ENCODE measurements around the gene TTI1. TPM values are rescaled to one million over a fixed set of nuclear protein-coding genes. Genes with fewer than 3 reads are reported as not detected.

TTI1 gene
- total RNA-seq, 2 experiments from 2014 or later, result 21.7 to 23.1 TPM

- no peaks in the 10 kb centered on the region for H3K4me1 Mint-ChIP-seq
- no peaks in the 10 kb centered on the region for H3K9me3 Mint-ChIP-seq
- no peak for DNase-seq
- CTCF ChIA-PET, result no interaction called here
- no peaks in the 10 kb centered on the region for H3K27me3 Mint-ChIP-seq
- H3K4me3 Mint-ChIP-seq, result no peak overlapping the region
- peaks cover 50% of the 10 kb centered on the region for H3K36me3 Mint-ChIP-seq (ENCODE audit: low read depth)
- no peak overlapping the region for H3K27ac Mint-ChIP-seq
- POLR2A ChIA-PET, result no interaction called here
These were observed 32.6 kb upstream of the TTI1 start for GRCh38 chr20:38065764-38066375.

- H3K27me3 Mint-ChIP-seq, result no peaks in the 10 kb centered on the region
- ChIA-PET CTCF (interaction anchor here (1.0 kb wide), 1 partner anchor 158 kb away, joined by 3 read pairs; no protein-coding TSS in a partner anchor), POLR2A (no interaction called here)
- no peak overlapping the region for H3K4me3 Mint-ChIP-seq
- H3K4me1 Mint-ChIP-seq, result peaks cover 7% of the 10 kb centered on the region
- H3K9me3 Mint-ChIP-seq, result no peaks in the 10 kb centered on the region
- no peak overlapping the region for H3K27ac Mint-ChIP-seq
- DNase-seq, result no peak
- peaks cover 55% of the 10 kb centered on the region for H3K36me3 Mint-ChIP-seq (ENCODE audit: low read depth)
These were observed 30.8 kb upstream of the TTI1 start for GRCh38 chr20:38063911-38064530.

GRCh38 chr20:38062890-38063289 lies 29.6 kb upstream of the TTI1 start:
- H3K27ac Mint-ChIP-seq, result no peak overlapping the region
- H3K4me3 Mint-ChIP-seq, result no peak overlapping the region
- CTCF ChIA-PET, result interaction anchor here (0.6 to 2.7 kb wide), 2 partner anchors 157 to 159 kb away, joined by 5 to 11 read pairs; no protein-coding TSS in a partner anchor
- peaks cover 52% of the 10 kb centered on the region for H3K36me3 Mint-ChIP-seq (ENCODE audit: low read depth)
- POLR2A ChIA-PET, result no interaction called here
- H3K9me3 Mint-ChIP-seq, result no peaks in the 10 kb centered on the region
- no peaks in the 10 kb centered on the region for H3K27me3 Mint-ChIP-seq
- H3K4me1 Mint-ChIP-seq, result peaks cover 7% of the 10 kb centered on the region
- DNase-seq, result no peak

GRCh38 chr20:38061109-38061508 lies 27.9 kb upstream of the TTI1 start:
- peaks cover 17% of the 10 kb centered on the region for H3K4me1 Mint-ChIP-seq
- ChIA-PET POLR2A (interaction anchor here (1.4 kb wide), 1 partner anchor 28 kb away, joined by 4 read pairs; the partner anchor contains the start of genes RPRD1B and TTI1), CTCF (interaction anchor here (1.0 to 2.7 kb wide), 2 partner anchors 12 to 160 kb away, joined by 5 to 11 read pairs; no protein-coding TSS in a partner anchor)
- H3K27me3 Mint-ChIP-seq, result no peaks in the 10 kb centered on the region
- H3K27ac Mint-ChIP-seq, result no peak overlapping the region
- H3K36me3 Mint-ChIP-seq (ENCODE audit: low read depth), result peaks cover 45% of the 10 kb centered on the region
- no peak overlapping the region for H3K4me3 Mint-ChIP-seq
- no peak for DNase-seq
- no peaks in the 10 kb centered on the region for H3K9me3 Mint-ChIP-seq

- ChIA-PET POLR2A (interaction anchor here (1.4 kb wide), 1 partner anchor 27 kb away, joined by 4 read pairs; the partner anchor contains the start of genes RPRD1B and TTI1), CTCF (interaction anchor here (1.0 to 2.7 kb wide), 2 partner anchors 13 to 161 kb away, joined by 5 to 11 read pairs; no protein-coding TSS in a partner anchor)
- Mint-ChIP-seq H3K9me3 (no peaks in the 10 kb centered on the region), H3K36me3 (ENCODE audit: low read depth) (peaks cover 43% of the 10 kb centered on the region), H3K4me1 (peaks cover 19% of the 10 kb centered on the region), H3K4me3 (no peak overlapping the region), H3K27me3 (no peaks in the 10 kb centered on the region), H3K27ac (no peak overlapping the region)
- no peak for DNase-seq
These were observed 27.3 kb upstream of the TTI1 start for GRCh38 chr20:38060536-38060935.

- no peaks in the 10 kb centered on the region for H3K27me3 Mint-ChIP-seq
- CTCF ChIA-PET, result interaction anchor here (0.7 to 5.3 kb wide), 2 partner anchors 14 to 162 kb away, joined by 3 to 64 read pairs; no protein-coding TSS in a partner anchor
- no peak overlapping the region for H3K4me3 Mint-ChIP-seq
These were observed 26.6 kb upstream of the TTI1 start for GRCh38 chr20:38059832-38060231.

GRCh38 chr20:38057351-38057972 lies 24.2 kb upstream of the TTI1 start:
- Mint-ChIP-seq H3K9me3 (no peaks in the 10 kb centered on the region), H3K4me1 (peaks cover 26% of the 10 kb centered on the region), H3K36me3 (ENCODE audit: low read depth) (peaks cover 46% of the 10 kb centered on the region), H3K4me3 (no peak overlapping the region), H3K27ac (peak overlapping the region; percentile 32), H3K27me3 (no peaks in the 10 kb centered on the region)
- CTCF ChIA-PET, result interaction anchor here (0.6 to 5.3 kb wide), 30 partner anchors 9 to 492 kb away, joined by 3 to 64 read pairs (median 4); partner anchors contain the start of genes RPRD1B and TTI1
- POLR2A ChIA-PET, result interaction anchor here (0.9 to 1.3 kb wide), 2 partner anchors 24 to 364 kb away, joined by 3 to 4 read pairs; partner anchors contain the start of genes CTNNBL1 and RPRD1B
- DNase-seq, result peak; percentile 77

More at GRCh38 chr20:38059832-38060231, 26.6 kb upstream of the TTI1 start:
- no peaks in the 10 kb centered on the region for H3K9me3 Mint-ChIP-seq
- H3K27ac Mint-ChIP-seq, result no peak overlapping the region
- DNase-seq, result no peak
- H3K36me3 Mint-ChIP-seq (ENCODE audit: low read depth), result peaks cover 47% of the 10 kb centered on the region
- peaks cover 22% of the 10 kb centered on the region for H3K4me1 Mint-ChIP-seq
- POLR2A ChIA-PET, result no interaction called here

GRCh38 chr20:38055848-38056247 lies 22.6 kb upstream of the TTI1 start:
- peaks cover 55% of the 10 kb centered on the region for H3K36me3 Mint-ChIP-seq (ENCODE audit: low read depth)
- ChIA-PET POLR2A (no interaction called here), CTCF (interaction anchor here (1.2 to 5.3 kb wide), 2 partner anchors 15 to 166 kb away, joined by 4 to 64 read pairs; no protein-coding TSS in a partner anchor)
- no peak for DNase-seq
- no peak overlapping the region for H3K4me3 Mint-ChIP-seq
- peaks cover 26% of the 10 kb centered on the region for H3K4me1 Mint-ChIP-seq
- no peaks in the 10 kb centered on the region for H3K27me3 Mint-ChIP-seq
- H3K27ac Mint-ChIP-seq, result no peak overlapping the region
- H3K9me3 Mint-ChIP-seq, result no peaks in the 10 kb centered on the region

- peaks cover 54% of the 10 kb centered on the region for H3K36me3 Mint-ChIP-seq (ENCODE audit: low read depth)
- no peak overlapping the region for H3K4me3 Mint-ChIP-seq
- no peaks in the 10 kb centered on the region for H3K27me3 Mint-ChIP-seq
- DNase-seq, result no peak
- no peak overlapping the region for H3K27ac Mint-ChIP-seq
- ChIA-PET POLR2A (no interaction called here), CTCF (interaction anchor here (5.3 kb wide), 1 partner anchor 167 kb away, joined by 64 read pairs; no protein-coding TSS in a partner anchor)
- peaks cover 26% of the 10 kb centered on the region for H3K4me1 Mint-ChIP-seq
- H3K9me3 Mint-ChIP-seq, result no peaks in the 10 kb centered on the region
These were observed 22.0 kb upstream of the TTI1 start for GRCh38 chr20:38055294-38055693.

GRCh38 chr20:38054647-38055046 lies 21.4 kb upstream of the TTI1 start:
- ChIA-PET POLR2A (no interaction called here), CTCF (interaction anchor here (5.3 kb wide), 1 partner anchor 167 kb away, joined by 64 read pairs; no protein-coding TSS in a partner anchor)
- Mint-ChIP-seq H3K4me3 (no peak overlapping the region), H3K9me3 (no peaks in the 10 kb centered on the region), H3K27me3 (no peaks in the 10 kb centered on the region), H3K27ac (no peak overlapping the region), H3K36me3 (ENCODE audit: low read depth) (peaks cover 54% of the 10 kb centered on the region), H3K4me1 (peaks cover 30% of the 10 kb centered on the region)
- no peak for DNase-seq

- POLR2A ChIA-PET, result interaction anchor here (0.7 to 2.2 kb wide), 2 partner anchors 19 to 136 kb away, joined by 3 to 11 read pairs; partner anchors contain the start of gene RPRD1B
- H3K36me3 Mint-ChIP-seq (ENCODE audit: low read depth), result peaks cover 54% of the 10 kb centered on the region
These were observed 19.6 kb upstream of the TTI1 start for GRCh38 chr20:38052870-38053269.

GRCh38 chr20:38050686-38051085 lies 17.4 kb upstream of the TTI1 start:
- Mint-ChIP-seq H3K27ac (no peak overlapping the region), H3K4me3 (no peak overlapping the region), H3K4me1 (peaks cover 27% of the 10 kb centered on the region), H3K9me3 (no peaks in the 10 kb centered on the region), H3K27me3 (no peaks in the 10 kb centered on the region), H3K36me3 (ENCODE audit: low read depth) (peaks cover 55% of the 10 kb centered on the region)
- POLR2A ChIA-PET, result interaction anchor here (3.5 kb wide), 1 partner anchor 17 kb away, joined by 13 read pairs; the partner anchor contains the start of genes RPRD1B and TTI1
- CTCF ChIA-PET, result interaction anchor here (0.9 to 1.2 kb wide), 3 partner anchors 9 to 171 kb away, joined by 3 to 4 read pairs (median 3); no protein-coding TSS in a partner anchor
- no peak for DNase-seq

More at GRCh38 chr20:38052870-38053269, 19.6 kb upstream of the TTI1 start:
- H3K9me3 Mint-ChIP-seq, result no peaks in the 10 kb centered on the region
- H3K4me3 Mint-ChIP-seq, result no peak overlapping the region
- peaks cover 31% of the 10 kb centered on the region for H3K4me1 Mint-ChIP-seq
- CTCF ChIA-PET, result interaction anchor here (0.9 to 2.1 kb wide), 2 partner anchors 20 to 168 kb away, joined by 6 to 9 read pairs; no protein-coding TSS in a partner anchor
- H3K27ac Mint-ChIP-seq, result no peak overlapping the region
- DNase-seq, result no peak
- H3K27me3 Mint-ChIP-seq, result no peaks in the 10 kb centered on the region

Measured in activated CD4-positive, alpha-beta memory T cell treated with anti-CD3 and anti-CD28 coated beads, Interleukin-2, amount 10 ng/mL, durations not matched to agents 7 days and 5 days (primary cell).